B cell (primary cell): ENCODE data around the gene FAF1. TPM values are rescaled to one million over a fixed set of nuclear protein-coding genes. Genes with fewer than 3 reads are reported as not detected.

ENCODE experiments used
- ATAC-seq: fragments of 200-7000 bp; cut with Tn5 transposase; one replicate; pipeline ENCODE4 v1.10.0; 2021; ENCODE audit warnings: low read depth, mild to moderate bottlenecking, moderate number of reproducible peaks, moderate library complexity
- CTCF ChIA-PET: fragments of 350-600 bp; sonication (Branson Sonifier 250); formaldehyde crosslinking; loops from one replicate; lab custom pipeline; 2021; ENCODE audit warnings: antibody characterized with exemption, inconsistent platforms; lab: Charles Lee
- POLR2A ChIA-PET: fragments of 350-600 bp; sonication (Branson Sonifier 250); formaldehyde crosslinking; loops from one replicate; lab custom pipeline; 2021; ENCODE audit warnings: antibody characterized with exemption; lab: Charles Lee
- DNase-seq: peaks from one replicate; pipeline ENCODE4 v3.0.0; 2013
- H2AFZ ChIP-seq: 2 replicates; pipeline ENCODE4 v1.6.1; 2012; ENCODE audit warnings: mild to moderate bottlenecking, low read depth, low read length; ENCODE audit not compliant: insufficient read depth, poor library complexity, severe bottlenecking
- H3K27ac ChIP-seq, 2 donors: 1 replicate in 1 of 2; 2 replicates in 1 of 2; pipeline ENCODE4 v1.5.1; 2012 to 2013; ENCODE audit warnings: low read length in 2 of 2, mild to moderate bottlenecking in 2 of 2, moderate library complexity in 1 of 2
- H3K27me3 ChIP-seq, 4 experiments: fragments of 200-600 bp in 1 of 4; sonication (generic) in 1 of 4; replicated peaks in 1 of 4; 1 replicate in 2 of 4; 2 replicates in 2 of 4; pipeline versions ENCODE4 v1.6.1 to v1.7.0; 2013 to 2016; ENCODE audit warnings: low read length in 3 of 4, mild to moderate bottlenecking in 2 of 4, mixed read lengths in 1 of 4, moderate library complexity in 1 of 4; ENCODE audit not compliant: insufficient read depth in 4 of 4, control insufficient read depth in 3 of 4; ENCODE audit errors: control extremely low read depth in 1 of 4
- H3K36me3 ChIP-seq, 2 experiments: replicated peaks in 1 of 2; 1 replicate in 1 of 2; 2 replicates in 1 of 2; pipeline versions ENCODE4 v1.6.1 to v1.7.1; 2013; ENCODE audit warnings: low read length in 1 of 2; ENCODE audit not compliant: insufficient read depth in 2 of 2, control insufficient read depth in 1 of 2; ENCODE audit errors: control extremely low read depth in 1 of 2, extremely low read depth in 1 of 2
- H3K4me1 ChIP-seq, 2 donors: fragments of 200-600 bp in 1 of 2; sonication (generic) in 1 of 2; 1 replicate in 1 of 2; 2 replicates in 1 of 2; pipeline versions ENCODE4 v1.5.1 to v1.6.1; 2013 to 2017; ENCODE audit warnings: low read length in 2 of 2; ENCODE audit not compliant: control insufficient read depth in 2 of 2, insufficient read depth in 2 of 2
- H3K4me2 ChIP-seq: replicated peaks from 2 replicates; pipeline ENCODE3; 2012; ENCODE audit warnings: mild to moderate bottlenecking, low read depth, low read length; ENCODE audit not compliant: poor library complexity, severe bottlenecking
- H3K4me3 ChIP-seq, 5 experiments: fragments of 200-600 bp in 1 of 5; sonication (generic) in 1 of 5; 1 replicate in 3 of 5; 2 replicates in 2 of 5; pipeline versions ENCODE4 v1.5.1 to v1.7.0; 2011 to 2016; ENCODE audit warnings: low read length in 4 of 5, mild to moderate bottlenecking in 4 of 5, low read depth in 2 of 5, control low read depth in 1 of 5, moderate library complexity in 1 of 5; ENCODE audit not compliant: insufficient read depth in 1 of 5; ENCODE audit errors: control extremely low read depth in 1 of 5, extremely low read depth in 1 of 5
- H3K79me2 ChIP-seq: fragments of 200-600 bp; sonication (generic); one replicate; pipeline ENCODE4 v1.6.0; 2016; ENCODE audit warnings: low read length; ENCODE audit not compliant: control insufficient read depth, insufficient read depth
- H3K9ac ChIP-seq: fragments of 200-600 bp; sonication (generic); 2 replicates; pipeline ENCODE4 v1.6.1; 2017; ENCODE audit warnings: mild to moderate bottlenecking, low read length, moderate library complexity
- H3K9me3 ChIP-seq, 3 donors: one replicate each; pipeline versions ENCODE4 v1.6.1 to v1.7.1; 2013; ENCODE audit warnings: low read length in 2 of 3; ENCODE audit not compliant: control insufficient read depth in 2 of 3, insufficient read depth in 1 of 3; ENCODE audit errors: control extremely low read depth in 1 of 3
- H4K20me1 ChIP-seq: 2 replicates; pipeline ENCODE4 v1.6.0; 2012; ENCODE audit warnings: mild to moderate bottlenecking, low read length; ENCODE audit not compliant: insufficient read depth, control insufficient read depth, poor library complexity, severe bottlenecking
- H3K27ac Mint-ChIP-seq: one replicate; pipeline ENCODE4 v1.8.0; 2021; ENCODE audit warnings: mixed read lengths
- H3K27me3 Mint-ChIP-seq: one replicate; pipeline ENCODE4 v1.8.0; 2021; ENCODE audit warnings: mixed read lengths
- H3K4me1 Mint-ChIP-seq: one replicate; pipeline ENCODE4 v1.8.0; 2021; ENCODE audit warnings: mixed read lengths
- H3K4me3 Mint-ChIP-seq: one replicate; pipeline ENCODE4 v1.8.0; 2021; ENCODE audit warnings: mixed read lengths
- H3K9me3 Mint-ChIP-seq: one replicate; pipeline ENCODE4 v1.8.0; 2022; ENCODE audit warnings: mixed read lengths; ENCODE audit not compliant: insufficient read depth
- CTCF ChIP-seq: fragments of 200-600 bp; IDR thresholded peaks from one replicate; pipeline ENCODE4 v1.8.0; 2022; ENCODE audit warnings: antibody characterized with exemption, mild to moderate bottlenecking
- EZH2 ChIP-seq: IDR thresholded peaks from 2 replicates; pipeline ENCODE4 v1.6.1; 2012; ENCODE audit warnings: borderline replicate concordance, low read depth, mild to moderate bottlenecking, moderate library complexity, low read length; ENCODE audit not compliant: insufficient read depth, poor library complexity, severe bottlenecking
- WGBS: methylation state at CpG from one replicate; pipeline ENCODE4 v1.1.5; 2013; ENCODE audit warnings: missing lambda C conversion rate; ENCODE audit not compliant: insufficient coverage; 5-methylcytosine and 5-hydroxymethylcytosine counted together
- intact Hi-C: fragments of 100-400 bp; cut with micrococcal nuclease; formaldehyde crosslinking; loops from one replicate; pipeline ENCODE4 v1.10.0; 2022
- polyA plus RNA-seq: library from polyadenylated mRNA; depleted of rRNA; stranded (reverse); fragments of >200 nt; gene quantifications from 2 replicates; pipeline ENCODE4 v1.2.3, GENCODE V29; 2012
- total RNA-seq, 2 donors: library from RNA; stranded (reverse); fragments of 120-200 nt in 1 of 2; gene quantifications; 1 replicate in 1 of 2; 2 replicates in 1 of 2; pipeline versions ENCODE4 v1.2.3 to v1.2.4, GENCODE V29; 2013 to 2022

FAF1 gene
- total and polyA plus RNA-seq, 2 donors (not counting 1 experiment from before 2014, with no cell fraction given): 10.1 to 58.4 TPM

- Mint-ChIP-seq H3K4me1 (peaks cover 24% of the 10 kb centered on the region), H3K9me3 (no peaks in the 10 kb centered on the region), H3K27me3 (peaks cover 13% of the 10 kb centered on the region), H3K4me3 (peak overlapping the region; percentile 97), H3K27ac (peak overlapping the region; percentile 93)
- peak overlapping the region; percentile 77 to 83 for H3K27ac ChIP-seq
- H3K9me3 ChIP-seq: no peaks in the 10 kb centered on the region
- peak overlapping the region; percentile 83 for H3K4me2 ChIP-seq
- ChIA-PET POLR2A (interaction anchor here (0.6 to 1.5 kb wide), 3 partner anchors 8 to 146 kb away, joined by 5 to 7 read pairs (median 5); partner anchors contain the start of gene FAF1), CTCF (interaction anchor here (1.0 to 3.9 kb wide), 8 partner anchors 7 to 221 kb away, joined by 3 to 18 read pairs (median 10); partner anchors contain the start of gene FAF1)
- peak overlapping the region; percentile 97 for H2AFZ ChIP-seq
- peak overlapping the region; percentile 73 to 98 (median 87) for H3K4me3 ChIP-seq
- intact Hi-C loops: loop anchor here (1.0 to 10.0 kb wide), 7 partner anchors 8 to 1399 kb away; partner anchors contain the start of genes CC2D1B, EPS15, FAF1 and RNF11
- H3K36me3 ChIP-seq: no peaks in the 10 kb centered on the region
- TF ChIP-seq EZH2 (no peak), CTCF (peak; percentile 62)
- ATAC-seq (peak; percentile 81), DNase-seq (peak; percentile 89)
- H3K79me2 ChIP-seq: no peaks in the 10 kb centered on the region
- peak overlapping the region; percentile 80 for H3K9ac ChIP-seq
- H3K4me1 ChIP-seq: peaks cover 20 to 26% of the 10 kb centered on the region in 2 donors
- WGBS: under 1% methylated on average over 66 of the region's 70 CpGs
- peaks cover 0 to 27% (median 11%) of the 10 kb centered on the region in 4 experiments for H3K27me3 ChIP-seq
- no peaks in the 10 kb centered on the region for H4K20me1 ChIP-seq
These were observed 8.2 kb upstream of the FAF1 start for GRCh38 chr1:50968158-50968820.
